HFF-Myc (cell line): Measurements from ENCODE around the gene MISP.

Source experiments
- DNase-seq: peaks from one replicate; pipeline ENCODE4 v3.0.0-alpha.2; 2011; ENCODE audit warnings: low read depth; ENCODE audit errors: extremely low read depth
- H3K4me3 ChIP-seq: replicated peaks from 2 replicates; pipeline ENCODE4 v1.5.1; 2011; ENCODE audit warnings: low read depth, mild to moderate bottlenecking, control low read depth, low read length
- CTCF ChIP-seq: IDR thresholded peaks from 2 replicates; pipeline ENCODE4 v1.5.1; 2012; ENCODE audit warnings: mild to moderate bottlenecking, low read depth, low read length, control low read depth; ENCODE audit errors: missing control alignments

MISP gene

GRCh38 chr19:811506-812048, 60.7 kb downstream of the MISP start:
- no peak for TF ChIP-seq CTCF
- no peak overlapping the region for H3K4me3 ChIP-seq
- no peak for DNase-seq

GRCh38 chr19:812049-812746, 61.3 kb downstream of the MISP start:
- no peak for DNase-seq
- no peak overlapping the region for H3K4me3 ChIP-seq
- TF ChIP-seq CTCF, result no peak

GRCh38 chr19:812747-813218, 61.9 kb downstream of the MISP start:
- DNase-seq, result no peak
- TF ChIP-seq CTCF, result no peak
- H3K4me3 ChIP-seq, result no peak overlapping the region

GRCh38 chr19:813219-814151, 62.6 kb downstream of the MISP start:
- H3K4me3 ChIP-seq, result no peak overlapping the region
- no peak for TF ChIP-seq CTCF
- DNase-seq, result no peak
